Mucosa of stomach (tissue), 1 donor: ENCODE data around the gene RGS9.

ENCODE experiments used
- H3K27me3 ChIP-seq: one replicate; pipeline ENCODE4 v1.7.0; 2013; ENCODE audit warnings: mild to moderate bottlenecking, low read length; ENCODE audit not compliant: control insufficient read depth, insufficient read depth
- H3K36me3 ChIP-seq: one replicate; pipeline ENCODE4 v1.7.0; 2013; ENCODE audit warnings: low read length; ENCODE audit not compliant: control insufficient read depth, insufficient read depth
- H3K4me1 ChIP-seq: one replicate; pipeline ENCODE4 v1.7.0; 2013; ENCODE audit warnings: mild to moderate bottlenecking, low read length; ENCODE audit not compliant: control insufficient read depth, insufficient read depth
- H3K4me3 ChIP-seq: one replicate; pipeline ENCODE4 v1.7.0; 2013; ENCODE audit warnings: low read length
- H3K9ac ChIP-seq: one replicate; pipeline ENCODE4 v1.7.0; 2013; ENCODE audit warnings: mild to moderate bottlenecking, low read length, moderate library complexity
- H3K9me3 ChIP-seq: one replicate; pipeline ENCODE4 v1.7.0; 2013; ENCODE audit warnings: mild to moderate bottlenecking, low read length, moderate library complexity; ENCODE audit not compliant: control insufficient read depth
- donor health status: Pancreatic carcinoma.

The RGS9 gene

DNA sequence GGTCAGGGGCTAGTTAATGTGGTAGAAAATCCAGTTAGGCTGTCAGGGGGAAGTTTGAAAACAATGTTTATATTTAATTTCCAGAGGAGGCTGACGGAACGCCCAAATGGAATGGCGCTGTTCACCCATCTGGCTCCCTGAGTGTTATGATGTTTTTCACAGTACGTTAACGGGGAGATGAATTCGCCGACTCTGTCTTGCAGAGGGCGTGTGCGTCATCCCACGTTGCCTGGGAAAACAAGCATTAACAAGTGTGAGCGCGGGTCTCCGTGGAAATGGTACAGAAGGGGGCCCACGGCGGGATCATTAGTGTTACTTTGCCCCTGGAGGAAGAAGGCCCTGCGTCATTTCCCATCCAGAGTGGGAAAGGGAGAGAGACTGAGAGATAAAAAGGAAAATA is 29.6 kb downstream of the RGS9 start:
- no peaks in the 10 kb centered on the region for H3K9me3 ChIP-seq
- H3K27me3 ChIP-seq = no peaks in the 10 kb centered on the region
- peaks cover 11% of the 10 kb centered on the region for H3K4me1 ChIP-seq
- no peaks in the 10 kb centered on the region for H3K36me3 ChIP-seq
- no peak overlapping the region for H3K9ac ChIP-seq
- H3K4me3 ChIP-seq = no peak overlapping the region

DNA sequence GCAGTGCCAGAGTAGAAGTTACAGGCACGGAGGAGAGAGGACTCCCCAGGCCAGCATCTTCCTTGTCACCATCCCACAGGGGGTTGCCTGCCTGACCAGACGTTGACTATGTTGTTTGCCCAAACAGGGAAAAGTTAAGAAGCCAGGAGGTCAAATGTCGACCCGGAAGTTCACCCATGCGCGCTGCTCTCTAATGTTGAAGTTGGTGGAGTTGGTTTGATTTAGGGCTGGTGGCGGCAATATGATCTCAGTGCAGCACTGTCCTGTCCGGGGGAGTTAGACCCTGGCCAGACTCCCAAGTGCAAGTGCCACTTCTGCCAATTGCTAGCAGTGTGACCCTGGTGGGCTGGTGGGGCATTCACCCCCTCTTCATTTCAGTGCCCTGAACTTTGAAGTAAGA is 30.4 kb downstream of the RGS9 start:
- Histone ChIP-seq H3K9me3 (no peaks in the 10 kb centered on the region), H3K36me3 (no peaks in the 10 kb centered on the region), H3K4me1 (peaks cover 11% of the 10 kb centered on the region), H3K4me3 (no peak overlapping the region), H3K9ac (no peak overlapping the region), H3K27me3 (no peaks in the 10 kb centered on the region)

DNA sequence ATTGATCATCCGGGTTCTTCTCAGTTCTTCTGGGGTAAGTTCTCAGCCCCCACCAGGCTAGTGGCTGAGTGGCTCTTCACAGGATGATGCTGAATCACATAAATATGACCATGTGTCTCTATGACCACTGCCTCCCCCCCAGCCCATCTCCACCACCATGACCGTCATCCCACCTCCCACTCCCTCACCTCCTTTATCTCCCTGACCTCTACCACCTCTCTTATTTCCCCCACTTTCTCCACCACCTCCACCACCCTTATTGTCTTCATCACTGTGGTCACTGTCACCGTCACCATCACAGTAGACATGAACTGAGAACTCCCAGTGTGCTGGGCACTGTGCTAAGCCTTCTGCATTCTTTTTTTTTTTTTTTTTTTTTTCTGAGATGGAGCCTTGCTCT is 32.5 kb downstream of the RGS9 start:
- H3K4me1 ChIP-seq = no peaks in the 10 kb centered on the region
- no peaks in the 10 kb centered on the region for H3K9me3 ChIP-seq
- no peaks in the 10 kb centered on the region for H3K27me3 ChIP-seq
- H3K36me3 ChIP-seq = no peaks in the 10 kb centered on the region
- H3K9ac ChIP-seq = no peak overlapping the region
- no peak overlapping the region for H3K4me3 ChIP-seq

DNA sequence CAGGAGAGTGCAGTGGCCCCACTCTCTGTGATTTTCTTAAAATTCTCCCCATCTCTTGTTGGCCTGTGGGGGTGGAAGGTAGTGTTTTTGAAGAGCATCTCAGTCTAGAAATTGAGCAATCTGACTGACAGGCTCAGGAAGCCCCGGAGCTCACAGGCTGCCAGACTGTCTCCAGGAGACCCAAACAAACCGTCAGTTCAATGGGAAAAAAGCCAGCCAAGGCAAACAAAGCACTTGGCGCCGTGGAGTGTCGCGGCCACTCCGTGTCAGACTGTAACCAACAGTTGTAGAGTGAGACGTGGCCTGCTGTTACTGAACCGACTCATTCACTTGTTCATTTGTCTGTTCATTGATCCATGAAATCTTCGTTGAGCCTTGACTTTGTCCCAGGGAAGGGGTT is 33.7 kb downstream of the RGS9 start:
- Histone ChIP-seq H3K4me3 (no peak overlapping the region), H3K9ac (no peak overlapping the region)

DNA sequence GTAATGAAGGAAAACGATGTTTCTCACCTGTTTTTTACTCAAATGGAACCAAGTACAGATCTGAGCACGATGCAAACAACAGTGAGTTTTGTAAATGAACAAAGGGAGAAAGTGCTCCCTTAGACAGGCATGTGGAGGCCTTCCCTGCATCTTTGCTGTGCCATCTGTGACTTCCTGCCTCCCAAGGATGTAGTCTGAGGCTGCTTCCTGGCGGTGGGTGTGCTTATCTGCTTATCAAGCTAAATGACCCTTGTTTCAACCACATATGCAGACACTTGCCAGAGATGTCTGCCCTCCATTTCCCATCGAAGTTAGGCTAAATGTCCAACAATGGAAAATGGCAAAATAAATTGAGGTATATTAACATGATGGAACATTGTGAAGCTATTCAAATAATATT is 34.6 kb downstream of the RGS9 start:
- no peaks in the 10 kb centered on the region for H3K9me3 ChIP-seq
- no peak overlapping the region for H3K9ac ChIP-seq
- H3K4me3 ChIP-seq = no peak overlapping the region
- no peaks in the 10 kb centered on the region for H3K27me3 ChIP-seq
- H3K36me3 ChIP-seq = no peaks in the 10 kb centered on the region
- no peaks in the 10 kb centered on the region for H3K4me1 ChIP-seq

More for the DNA sequence above, 33.7 kb downstream of the RGS9 start:
- H3K9me3 ChIP-seq = no peaks in the 10 kb centered on the region
- no peaks in the 10 kb centered on the region for H3K4me1 ChIP-seq
- H3K36me3 ChIP-seq = no peaks in the 10 kb centered on the region
- no peaks in the 10 kb centered on the region for H3K27me3 ChIP-seq

DNA sequence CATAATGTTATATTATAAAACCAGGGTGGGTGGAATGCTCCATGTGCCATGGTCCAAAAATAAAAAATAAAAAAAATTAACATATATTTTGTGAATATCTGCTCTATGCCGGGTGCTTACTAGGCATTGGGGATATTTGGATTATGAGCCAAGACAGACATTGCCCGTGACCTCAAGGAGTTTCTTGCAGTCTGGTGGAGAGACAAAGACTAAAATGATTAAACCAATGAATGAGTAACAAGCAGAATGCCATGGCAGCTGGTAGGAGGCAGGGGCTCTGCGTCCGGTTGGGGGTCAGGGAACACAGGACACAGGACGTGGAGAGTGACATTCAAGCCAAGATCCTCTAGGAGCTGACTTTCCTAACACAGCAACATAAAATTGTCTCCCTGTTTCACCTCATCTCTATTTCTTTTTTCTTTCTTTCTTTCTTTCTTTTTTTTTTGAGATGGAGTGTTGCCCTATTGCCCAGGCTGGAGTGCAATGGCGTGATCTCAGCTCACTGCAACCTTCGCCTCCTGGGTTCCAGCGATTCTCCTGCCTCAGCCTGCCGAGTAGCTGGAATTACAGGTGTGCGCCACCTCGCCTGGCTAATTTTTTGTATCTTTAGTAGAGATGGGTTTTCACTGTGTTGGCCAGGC is 35.4 kb downstream of the RGS9 start:
- no peaks in the 10 kb centered on the region for H3K36me3 ChIP-seq
- H3K9me3 ChIP-seq = no peaks in the 10 kb centered on the region
- no peaks in the 10 kb centered on the region for H3K4me1 ChIP-seq
- no peaks in the 10 kb centered on the region for H3K27me3 ChIP-seq
- H3K9ac ChIP-seq = no peak overlapping the region
- H3K4me3 ChIP-seq = no peak overlapping the region

DNA sequence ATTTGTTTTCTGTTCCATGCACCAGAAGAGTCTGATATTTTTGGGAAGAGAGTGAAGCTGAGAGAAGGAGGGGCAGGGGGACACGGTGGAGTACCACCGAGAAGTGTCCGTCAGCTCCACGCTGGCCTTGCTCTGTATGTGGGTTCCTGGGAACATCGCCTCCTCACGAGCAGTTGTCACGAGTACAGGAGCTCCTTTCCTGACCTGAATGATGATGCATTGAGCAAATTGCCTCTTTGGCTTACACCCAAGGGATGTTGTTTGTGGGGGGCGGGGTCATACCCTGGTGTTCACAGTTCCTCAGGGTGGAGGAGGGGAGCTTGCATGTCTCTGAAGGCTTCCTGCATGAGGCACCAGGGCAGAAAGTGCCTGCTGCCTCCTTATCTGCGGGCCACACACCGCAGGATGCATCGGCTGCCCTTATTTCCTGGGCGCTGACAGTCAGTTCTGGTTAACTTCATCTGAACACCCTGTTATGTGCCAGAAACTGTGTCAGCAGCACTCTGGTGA is 36.2 kb downstream of the RGS9 start:
- H3K9ac ChIP-seq = no peak overlapping the region

DNA sequence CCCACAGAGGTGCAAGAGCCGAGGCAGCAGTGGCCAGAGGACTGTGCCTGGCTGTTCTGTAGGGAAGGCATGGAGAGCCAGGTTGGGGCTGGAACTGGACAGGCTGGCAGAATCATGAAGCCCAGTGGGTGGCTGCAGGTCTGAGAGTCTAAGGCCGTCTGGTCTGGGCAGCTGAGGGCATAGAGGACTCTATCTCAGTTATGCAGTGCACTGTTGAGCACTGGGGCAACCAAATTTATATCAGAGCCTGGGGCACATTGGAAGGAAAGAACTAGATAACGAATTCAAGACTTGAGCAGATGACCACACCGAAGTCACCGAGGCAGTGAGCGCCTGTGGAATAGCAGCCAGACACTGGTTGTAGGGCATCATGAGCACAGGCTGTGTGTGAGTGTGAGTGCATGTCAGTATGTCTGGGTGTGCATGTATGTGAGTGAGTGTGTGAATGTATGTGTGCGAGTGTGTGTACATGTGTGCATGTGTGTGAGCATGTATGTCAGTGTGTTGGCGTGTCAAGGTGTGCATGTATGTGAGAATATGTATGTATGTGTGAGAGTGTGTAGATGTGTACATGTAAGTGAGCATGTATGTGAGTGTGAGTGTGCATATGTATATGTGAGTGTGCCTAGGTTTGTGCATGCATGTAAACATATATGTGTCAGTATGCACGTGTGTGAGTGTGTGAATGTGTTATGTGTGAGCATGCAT is 37.0 kb downstream of the RGS9 start:
- Histone ChIP-seq H3K9me3 (no peaks in the 10 kb centered on the region), H3K4me3 (no peak overlapping the region), H3K4me1 (no peaks in the 10 kb centered on the region), H3K36me3 (no peaks in the 10 kb centered on the region), H3K27me3 (no peaks in the 10 kb centered on the region), H3K9ac (no peak overlapping the region)

More for the DNA sequence above, 36.2 kb downstream of the RGS9 start:
- Histone ChIP-seq H3K9me3 (no peaks in the 10 kb centered on the region), H3K36me3 (no peaks in the 10 kb centered on the region), H3K4me1 (no peaks in the 10 kb centered on the region), H3K4me3 (no peak overlapping the region), H3K27me3 (no peaks in the 10 kb centered on the region)

DNA sequence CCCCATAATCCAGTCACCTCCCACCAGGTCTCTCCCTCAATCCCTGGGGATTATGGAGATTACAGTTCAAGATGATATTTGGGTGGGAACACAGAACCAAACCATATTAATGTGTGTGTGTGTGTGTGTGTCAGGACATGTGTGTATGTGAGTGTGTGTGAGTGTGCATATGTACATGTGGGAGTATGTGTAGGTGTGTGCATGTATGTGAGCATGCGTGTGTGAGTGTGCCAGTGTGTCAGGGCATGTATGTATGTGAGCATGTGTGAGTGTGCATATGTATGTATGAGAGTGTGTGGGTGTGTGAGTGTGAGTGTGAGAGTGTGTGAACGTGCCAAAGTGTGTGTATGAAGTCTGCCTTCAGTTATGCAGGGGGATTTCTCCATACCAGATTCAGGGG is 37.8 kb downstream of the RGS9 start:
- no peaks in the 10 kb centered on the region for H3K4me1 ChIP-seq
- no peak overlapping the region for H3K4me3 ChIP-seq
- no peaks in the 10 kb centered on the region for H3K27me3 ChIP-seq
- no peaks in the 10 kb centered on the region for H3K36me3 ChIP-seq
- no peak overlapping the region for H3K9ac ChIP-seq
- no peaks in the 10 kb centered on the region for H3K9me3 ChIP-seq

DNA sequence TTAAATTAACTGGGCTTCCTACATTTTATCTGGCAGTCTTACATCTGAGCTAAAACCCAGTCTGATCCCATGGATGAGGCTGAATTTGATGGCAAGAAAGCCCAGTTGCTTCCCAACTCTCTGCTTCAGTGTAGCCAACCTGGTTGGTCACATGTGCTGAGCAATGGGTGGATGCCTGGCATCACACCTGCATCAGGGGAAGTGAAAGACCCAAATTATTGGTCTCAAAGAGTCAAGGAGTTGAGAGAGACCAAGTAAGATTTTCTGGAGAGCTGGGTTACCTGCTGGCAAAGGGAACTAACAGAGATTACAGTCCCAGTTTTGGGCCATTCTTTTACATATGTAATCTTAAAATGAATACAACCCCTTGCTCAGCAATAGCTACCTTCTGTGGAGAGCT is 38.8 kb downstream of the RGS9 start:
- H3K4me3 ChIP-seq = no peak overlapping the region
- no peak overlapping the region for H3K9ac ChIP-seq
- H3K4me1 ChIP-seq = no peaks in the 10 kb centered on the region
- H3K36me3 ChIP-seq = no peaks in the 10 kb centered on the region
- H3K27me3 ChIP-seq = no peaks in the 10 kb centered on the region
- H3K9me3 ChIP-seq = no peaks in the 10 kb centered on the region

DNA sequence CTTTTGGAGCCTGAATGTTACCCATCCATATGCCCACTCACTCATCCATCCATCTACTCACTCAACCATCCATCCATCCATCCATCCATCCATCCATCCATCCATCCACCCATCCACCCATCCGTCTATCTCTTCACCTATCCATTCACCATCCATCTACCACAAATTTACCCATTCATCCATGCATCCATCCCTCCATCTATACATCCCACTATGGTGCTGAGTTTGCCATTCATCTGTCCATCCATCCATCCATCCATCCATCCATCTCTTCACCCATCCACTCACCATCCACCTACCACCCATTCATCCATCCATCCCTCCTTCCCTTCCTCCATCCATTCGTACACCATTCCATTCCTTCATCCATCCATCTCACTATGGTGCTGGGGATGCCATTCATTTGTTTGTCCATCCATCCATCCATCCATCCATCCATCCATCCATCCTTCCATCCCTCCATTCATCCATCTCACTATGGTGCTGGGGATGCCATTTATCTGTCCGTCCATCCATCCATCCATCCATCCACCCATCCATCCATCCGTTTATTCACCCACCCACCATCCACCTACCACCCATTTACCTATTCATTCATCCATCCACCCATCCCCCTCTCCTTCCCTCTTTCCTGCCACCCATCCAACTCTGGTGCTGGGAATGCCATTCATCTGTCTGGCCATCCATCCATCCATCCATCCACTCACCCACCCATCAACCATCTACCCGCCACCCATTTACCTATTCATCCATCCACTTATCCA is 39.7 kb downstream of the RGS9 start:
- no peaks in the 10 kb centered on the region for H3K9me3 ChIP-seq
- no peaks in the 10 kb centered on the region for H3K27me3 ChIP-seq
- H3K9ac ChIP-seq = no peak overlapping the region
- H3K4me3 ChIP-seq = no peak overlapping the region
- H3K4me1 ChIP-seq = no peaks in the 10 kb centered on the region
- no peaks in the 10 kb centered on the region for H3K36me3 ChIP-seq

DNA sequence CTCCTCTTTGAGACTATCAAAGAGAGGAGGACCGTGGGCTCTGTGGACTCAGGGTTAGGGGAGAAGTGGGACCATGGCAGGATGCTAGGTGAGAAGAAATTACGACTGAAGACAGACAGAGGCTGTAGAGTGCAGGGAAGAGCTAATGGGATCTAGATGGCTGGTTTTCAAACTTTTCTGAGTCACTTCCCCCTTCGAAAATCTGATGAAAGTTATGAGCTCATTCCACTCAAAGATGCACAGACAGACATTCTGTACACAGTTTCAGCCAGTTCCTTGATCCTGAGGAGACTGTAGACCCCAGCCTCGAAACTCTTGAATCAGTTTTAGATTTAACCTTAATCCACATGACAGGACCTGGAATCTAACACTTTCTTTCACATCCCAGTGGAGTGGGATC is 40.7 kb downstream of the RGS9 start:
- no peaks in the 10 kb centered on the region for H3K4me1 ChIP-seq
- no peak overlapping the region for H3K4me3 ChIP-seq
- H3K36me3 ChIP-seq = no peaks in the 10 kb centered on the region
- no peak overlapping the region for H3K9ac ChIP-seq
- no peaks in the 10 kb centered on the region for H3K9me3 ChIP-seq
- no peaks in the 10 kb centered on the region for H3K27me3 ChIP-seq
